GM12872 (cell line): Measurements from ENCODE around the gene IGF2R.

Experiments used
- TF ChIP-seq, protein P1 (sequence below): IDR thresholded peaks from 3 replicates; pipeline ENCODE4 v1.5.1; 2011; ENCODE audit warnings: low read depth, mild to moderate bottlenecking, low read length, moderate library complexity; ENCODE audit not compliant: insufficient read depth

Gene IGF2R

DNA sequence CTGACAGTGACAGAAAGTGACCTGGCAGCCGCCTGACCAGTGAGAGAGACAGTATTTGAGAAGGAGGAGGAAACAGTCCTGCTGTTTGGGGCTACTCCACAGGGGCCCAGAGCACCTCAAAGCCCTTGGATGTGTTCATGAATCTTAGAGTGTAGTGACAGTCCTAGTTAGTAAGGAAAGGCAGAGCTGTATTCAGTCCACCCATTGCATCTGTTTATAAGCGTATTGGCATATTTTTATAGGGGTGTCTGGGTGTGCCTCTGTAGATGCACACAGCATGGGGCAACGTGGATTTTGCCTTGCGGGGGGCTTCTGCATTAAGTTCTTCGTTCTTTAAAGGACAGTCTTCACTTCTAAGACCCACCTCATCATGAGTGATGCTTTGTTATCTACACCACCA, 108.1 kb downstream of the IGF2R start:
- TF ChIP-seq, protein P1, sequence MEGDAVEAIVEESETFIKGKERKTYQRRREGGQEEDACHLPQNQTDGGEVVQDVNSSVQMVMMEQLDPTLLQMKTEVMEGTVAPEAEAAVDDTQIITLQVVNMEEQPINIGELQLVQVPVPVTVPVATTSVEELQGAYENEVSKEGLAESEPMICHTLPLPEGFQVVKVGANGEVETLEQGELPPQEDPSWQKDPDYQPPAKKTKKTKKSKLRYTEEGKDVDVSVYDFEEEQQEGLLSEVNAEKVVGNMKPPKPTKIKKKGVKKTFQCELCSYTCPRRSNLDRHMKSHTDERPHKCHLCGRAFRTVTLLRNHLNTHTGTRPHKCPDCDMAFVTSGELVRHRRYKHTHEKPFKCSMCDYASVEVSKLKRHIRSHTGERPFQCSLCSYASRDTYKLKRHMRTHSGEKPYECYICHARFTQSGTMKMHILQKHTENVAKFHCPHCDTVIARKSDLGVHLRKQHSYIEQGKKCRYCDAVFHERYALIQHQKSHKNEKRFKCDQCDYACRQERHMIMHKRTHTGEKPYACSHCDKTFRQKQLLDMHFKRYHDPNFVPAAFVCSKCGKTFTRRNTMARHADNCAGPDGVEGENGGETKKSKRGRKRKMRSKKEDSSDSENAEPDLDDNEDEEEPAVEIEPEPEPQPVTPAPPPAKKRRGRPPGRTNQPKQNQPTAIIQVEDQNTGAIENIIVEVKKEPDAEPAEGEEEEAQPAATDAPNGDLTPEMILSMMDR = no peak

DNA sequence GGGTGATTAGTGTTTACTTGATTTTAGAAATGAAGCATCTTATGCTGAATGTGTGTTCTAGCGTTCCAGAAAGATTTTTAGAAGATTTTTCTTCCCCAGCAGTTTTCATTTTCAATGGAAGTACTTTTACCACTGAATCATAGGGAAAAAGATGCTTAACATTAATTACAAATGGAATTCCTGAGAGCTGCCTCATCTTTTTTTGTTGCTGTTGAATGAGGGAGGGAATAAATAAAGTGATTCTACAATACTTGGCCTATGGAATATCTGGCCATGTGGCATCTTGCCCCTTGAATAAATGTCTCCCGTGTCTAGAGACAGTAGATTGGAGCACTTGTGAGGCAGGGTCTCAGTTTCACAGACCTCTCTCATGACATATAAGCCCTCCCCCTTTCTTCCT, 108.6 kb downstream of the IGF2R start:
- TF ChIP-seq, protein P1 = no peak

DNA sequence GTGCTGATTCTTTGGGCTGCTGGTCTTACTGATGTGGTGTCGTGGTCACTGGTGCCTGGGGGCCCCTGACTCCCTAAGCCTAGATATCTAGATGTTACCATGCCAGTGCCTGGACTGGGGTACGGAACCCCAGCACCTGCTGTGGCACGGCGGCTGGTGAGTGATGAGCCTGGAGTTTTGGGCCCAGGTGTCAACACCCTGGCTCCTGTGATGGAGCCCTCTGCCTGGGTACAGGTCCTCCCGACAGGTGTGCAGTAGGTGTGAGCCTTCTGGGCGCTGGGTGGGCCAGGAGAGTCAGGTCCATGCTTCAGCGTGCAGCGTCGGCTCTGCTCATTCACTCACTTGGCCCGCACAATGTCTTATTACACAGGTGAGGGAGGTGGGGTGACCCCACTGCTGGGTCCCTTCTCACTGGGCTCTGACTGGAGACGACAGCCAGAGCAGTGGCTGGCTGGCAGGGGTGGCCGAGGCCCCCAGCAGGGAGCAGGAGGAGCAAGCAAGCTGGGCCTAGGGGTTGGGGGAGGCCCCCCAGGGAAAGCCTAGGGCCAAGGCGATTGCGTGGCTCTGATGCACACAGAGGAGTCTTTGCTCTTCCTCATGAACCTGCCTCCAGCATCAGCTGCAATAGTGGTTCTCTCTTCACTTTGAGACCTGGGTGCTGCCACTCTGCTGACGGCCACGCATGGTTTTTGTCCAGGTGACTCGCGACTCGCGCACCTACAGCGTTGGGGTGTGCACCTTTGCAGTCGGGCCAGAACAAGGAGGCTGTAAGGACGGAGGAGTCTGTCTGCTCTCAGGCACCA, 110.2 kb downstream of the IGF2R start:
- TF ChIP-seq, protein P1 = no peak

DNA sequence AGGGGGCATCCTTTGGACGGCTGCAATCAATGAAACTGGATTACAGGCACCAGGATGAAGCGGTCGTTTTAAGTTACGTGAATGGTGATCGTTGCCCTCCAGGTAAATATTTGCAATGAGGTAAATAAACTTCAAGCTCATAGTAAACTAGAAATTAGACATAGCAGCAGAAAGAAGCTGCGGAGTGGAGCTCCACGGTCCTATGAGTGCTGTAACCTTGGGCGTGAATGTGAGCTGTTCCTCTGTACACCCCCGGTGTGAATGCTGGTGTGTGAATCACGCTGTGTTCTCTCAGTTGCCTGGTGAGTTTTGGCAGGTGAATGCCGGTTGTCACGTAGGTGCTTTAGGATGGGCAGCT, 110.8 kb downstream of the IGF2R start:
- TF ChIP-seq, protein P1 = no peak

DNA sequence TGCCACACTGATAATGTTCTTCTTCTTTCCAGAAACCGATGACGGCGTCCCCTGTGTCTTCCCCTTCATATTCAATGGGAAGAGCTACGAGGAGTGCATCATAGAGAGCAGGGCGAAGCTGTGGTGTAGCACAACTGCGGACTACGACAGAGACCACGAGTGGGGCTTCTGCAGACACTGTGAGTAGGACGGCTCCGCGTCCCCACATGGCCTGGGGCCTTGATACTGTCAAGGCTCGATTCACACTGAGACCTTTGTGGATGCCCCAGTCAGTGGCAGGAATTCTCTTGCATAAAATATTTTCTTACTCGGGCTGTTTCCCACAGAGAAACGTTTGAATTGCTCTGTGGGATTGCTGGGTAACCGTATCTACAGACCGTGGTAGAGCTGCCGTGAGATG, 111.2 kb downstream of the IGF2R start:
- TF ChIP-seq, protein P1 = no peak

DNA sequence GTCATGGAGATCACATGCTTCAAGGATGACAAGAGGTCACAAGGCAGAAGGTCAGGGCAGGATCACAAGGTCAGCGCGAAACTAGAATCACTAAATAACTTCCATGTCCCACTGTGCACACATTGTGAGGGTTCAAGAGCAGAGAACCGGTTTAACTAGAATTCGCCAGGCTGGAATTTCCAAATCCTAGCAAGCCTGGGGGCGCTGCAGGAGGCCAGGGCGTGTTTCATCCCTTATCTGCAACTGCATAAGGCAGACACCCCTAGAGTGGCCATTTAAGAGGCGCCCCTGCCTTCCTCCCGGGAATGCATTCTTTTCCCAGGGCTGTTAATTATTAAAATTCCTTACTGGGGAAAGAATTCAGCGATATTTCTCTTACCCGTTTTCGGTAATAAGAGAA, 112.5 kb downstream of the IGF2R start:
- TF ChIP-seq, protein P1 = no peak

DNA sequence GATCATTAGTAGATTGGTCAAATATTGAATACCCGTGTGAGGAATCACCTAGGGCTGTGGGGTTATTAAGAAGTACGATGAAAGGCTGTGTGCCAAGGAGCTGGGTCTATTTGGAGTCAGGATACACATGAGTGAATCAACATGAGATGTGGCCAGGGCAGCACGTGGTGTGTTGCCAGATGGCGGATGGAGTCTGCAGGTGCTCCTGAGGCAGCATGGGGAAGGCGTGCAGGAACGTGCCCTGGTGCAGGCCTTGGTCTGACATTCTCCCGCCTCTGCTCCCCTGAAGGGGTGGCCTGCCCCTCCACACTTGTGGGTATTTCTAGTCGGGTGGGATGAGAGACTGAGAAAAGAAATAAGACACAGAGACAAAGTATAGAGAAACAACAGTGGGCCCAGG, 113.7 kb downstream of the IGF2R start:
- TF ChIP-seq, protein P1 = no peak
